Right lobe of liver (tissue), 4 donors: ENCODE measurements around the gene HOTAIR.

Source experiments
- POLR2A ChIP-seq: fragments of 450-650 bp; IDR thresholded peaks from one replicate; pipeline ENCODE4 v1.6.1; 2017; ENCODE audit warnings: antibody characterized with exemption, mild to moderate bottlenecking
- TF ChIP-seq, protein P1 (sequence below), 4 donors: fragments of 200-600 bp in 3 of 4; fragments of 450-650 bp in 1 of 4; IDR thresholded peaks; one replicate each; pipeline versions ENCODE4 v1.5.1 to v1.8.0; 2016 to 2022; ENCODE audit warnings: antibody characterized with exemption in 4 of 4, mild to moderate bottlenecking in 2 of 4
- donor health status: DM: no; HTN: no; CAD: no.
- donor health status: DM: no; HTN: no; CAD: no.
- donor health status: DM: no; HTN: yes; CAD: no.

DNA sequence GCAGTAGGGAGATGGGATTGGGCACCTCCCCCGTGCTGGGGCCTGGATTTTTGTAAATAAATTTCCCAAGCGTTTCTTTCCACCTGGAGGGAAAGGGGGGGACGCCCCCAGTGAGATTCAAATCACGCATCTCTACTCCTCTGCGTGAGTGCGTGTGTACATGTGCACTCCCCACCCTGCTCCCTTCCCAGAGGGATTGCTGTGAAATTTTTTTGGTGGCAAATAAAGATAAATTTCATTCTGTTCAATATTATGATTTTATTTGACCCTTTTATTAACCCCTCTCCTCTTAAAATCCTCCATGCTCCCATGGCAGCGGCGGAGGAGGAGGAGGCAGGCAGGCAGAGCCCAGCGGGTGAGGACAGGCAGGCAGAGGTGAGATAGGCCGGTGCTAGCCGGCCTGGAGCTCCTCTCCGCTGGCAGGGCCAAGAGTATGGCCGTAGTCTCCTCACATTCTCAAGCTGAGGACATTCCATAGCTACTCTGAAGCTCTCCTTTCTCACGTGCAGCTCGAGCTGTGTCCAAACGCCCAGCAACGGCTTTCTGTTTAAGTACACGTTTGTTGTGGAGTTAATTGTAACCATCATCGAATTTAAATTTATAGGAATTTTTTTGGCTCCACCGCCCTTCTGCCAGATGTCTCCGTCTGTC lies 1.5 kb upstream of the HOTAIR start:
- no peak for TF ChIP-seq POLR2A
- TF ChIP-seq, protein P1, sequence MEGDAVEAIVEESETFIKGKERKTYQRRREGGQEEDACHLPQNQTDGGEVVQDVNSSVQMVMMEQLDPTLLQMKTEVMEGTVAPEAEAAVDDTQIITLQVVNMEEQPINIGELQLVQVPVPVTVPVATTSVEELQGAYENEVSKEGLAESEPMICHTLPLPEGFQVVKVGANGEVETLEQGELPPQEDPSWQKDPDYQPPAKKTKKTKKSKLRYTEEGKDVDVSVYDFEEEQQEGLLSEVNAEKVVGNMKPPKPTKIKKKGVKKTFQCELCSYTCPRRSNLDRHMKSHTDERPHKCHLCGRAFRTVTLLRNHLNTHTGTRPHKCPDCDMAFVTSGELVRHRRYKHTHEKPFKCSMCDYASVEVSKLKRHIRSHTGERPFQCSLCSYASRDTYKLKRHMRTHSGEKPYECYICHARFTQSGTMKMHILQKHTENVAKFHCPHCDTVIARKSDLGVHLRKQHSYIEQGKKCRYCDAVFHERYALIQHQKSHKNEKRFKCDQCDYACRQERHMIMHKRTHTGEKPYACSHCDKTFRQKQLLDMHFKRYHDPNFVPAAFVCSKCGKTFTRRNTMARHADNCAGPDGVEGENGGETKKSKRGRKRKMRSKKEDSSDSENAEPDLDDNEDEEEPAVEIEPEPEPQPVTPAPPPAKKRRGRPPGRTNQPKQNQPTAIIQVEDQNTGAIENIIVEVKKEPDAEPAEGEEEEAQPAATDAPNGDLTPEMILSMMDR (IDR thresholded peaks at IDR 0.05): no peak
